H9 (cell line): Measurements from ENCODE around the gene PYGO2. TPM values are rescaled to one million over a fixed set of nuclear protein-coding genes. Genes with fewer than 3 reads are reported as not detected.

ENCODE experiments used
- DNase-seq: peaks from one replicate; pipeline ENCODE4 v3.0.0-alpha.2; 2017
- H2AFZ ChIP-seq: one replicate; pipeline ENCODE4 v1.6.1; 2013; ENCODE audit warnings: mild to moderate bottlenecking, low read length, control low read depth, moderate library complexity
- H2AK5ac ChIP-seq: 2 replicates; pipeline ENCODE4 v1.6.1; 2013; ENCODE audit warnings: low read length, control low read depth, mixed read lengths; ENCODE audit not compliant: insufficient read length
- H2BK120ac ChIP-seq: one replicate; pipeline ENCODE4 v1.6.1; 2013; ENCODE audit warnings: low read depth, mild to moderate bottlenecking, low read length, control low read depth, inconsistent platforms; ENCODE audit not compliant: poor library complexity, severe bottlenecking
- H2BK12ac ChIP-seq: 2 replicates; pipeline ENCODE4 v1.6.1; 2013; ENCODE audit warnings: low read length, control low read depth, mixed read lengths, low read depth; ENCODE audit not compliant: insufficient read length
- H2BK15ac ChIP-seq: 2 replicates; pipeline ENCODE4 v1.6.1; 2013; ENCODE audit warnings: low read depth, low read length, control low read depth
- H2BK20ac ChIP-seq: one replicate; pipeline ENCODE4 v1.6.1; 2013; ENCODE audit warnings: low read depth, mild to moderate bottlenecking, low read length, control low read depth, inconsistent platforms; ENCODE audit not compliant: poor library complexity, severe bottlenecking
- H2BK5ac ChIP-seq: 2 replicates; pipeline ENCODE4 v1.6.1; 2013; ENCODE audit warnings: low read length, control low read depth, mixed read lengths; ENCODE audit not compliant: insufficient read length
- H3K14ac ChIP-seq: 2 replicates; pipeline ENCODE4 v1.6.1; 2013; ENCODE audit warnings: low read length, control low read depth; ENCODE audit not compliant: insufficient read depth
- H3K18ac ChIP-seq: 2 replicates; pipeline ENCODE4 v1.6.1; 2013; ENCODE audit warnings: low read depth, mild to moderate bottlenecking, mixed read lengths, low read length, control low read depth; ENCODE audit not compliant: insufficient read length
- H3K23ac ChIP-seq: 2 replicates; pipeline ENCODE4 v1.6.1; 2013; ENCODE audit warnings: low read length, control low read depth, mixed read lengths, low read depth; ENCODE audit not compliant: insufficient read length
- H3K23me2 ChIP-seq: 2 replicates; pipeline ENCODE4 v1.6.1; 2013; ENCODE audit warnings: low read depth, mild to moderate bottlenecking, mixed read lengths, low read length, control low read depth; ENCODE audit not compliant: insufficient read length, poor library complexity, severe bottlenecking
- H3K27ac ChIP-seq: 2 replicates; pipeline ENCODE4 v1.5.1; 2013; ENCODE audit warnings: low read length, control low read depth, mixed read lengths, low read depth; ENCODE audit not compliant: insufficient read length
- H3K27me3 ChIP-seq: 2 replicates; pipeline ENCODE4 v1.6.1; 2013; ENCODE audit warnings: low read length, control low read depth, inconsistent platforms; ENCODE audit not compliant: insufficient read depth
- H3K4ac ChIP-seq: 2 replicates; pipeline ENCODE4 v1.6.1; 2013; ENCODE audit warnings: low read depth, mild to moderate bottlenecking, control low read depth, inconsistent platforms, low read length, moderate library complexity
- H3K4me1 ChIP-seq: 2 replicates; pipeline ENCODE4 v1.6.1; 2013; ENCODE audit warnings: low read length, control low read depth, inconsistent platforms; ENCODE audit not compliant: insufficient read depth
- H3K4me2 ChIP-seq: 2 replicates; pipeline ENCODE4 v1.6.1; 2013; ENCODE audit warnings: low read length, control low read depth, mixed read lengths; ENCODE audit not compliant: insufficient read length, insufficient read depth
- H3K56ac ChIP-seq: 2 replicates; pipeline ENCODE4 v1.6.1; 2013; ENCODE audit warnings: low read depth, mild to moderate bottlenecking, mixed read lengths, low read length, control low read depth; ENCODE audit not compliant: insufficient read length
- H3K79me1 ChIP-seq: 2 replicates; pipeline ENCODE4 v1.6.1; 2013; ENCODE audit warnings: low read depth, mild to moderate bottlenecking, moderate library complexity, low read length, control low read depth, inconsistent platforms; ENCODE audit not compliant: insufficient read depth, poor library complexity, severe bottlenecking
- H3K79me2 ChIP-seq: 2 replicates; pipeline ENCODE4 v1.6.1; 2013; ENCODE audit warnings: low read length, control low read depth, inconsistent platforms; ENCODE audit not compliant: insufficient read depth
- H3K9ac ChIP-seq: 2 replicates; pipeline ENCODE4 v1.6.1; 2013; ENCODE audit warnings: low read length, control low read depth, mixed read lengths; ENCODE audit not compliant: insufficient read length; ENCODE audit errors: extremely low read depth
- H3K9me3 ChIP-seq: one replicate; pipeline ENCODE4 v1.6.1; 2013; ENCODE audit warnings: low read depth, low read length, inconsistent platforms; ENCODE audit not compliant: control insufficient read depth
- H3T11ph ChIP-seq: one replicate; pipeline ENCODE4 v1.6.1; 2013; ENCODE audit warnings: mild to moderate bottlenecking, low read length, control low read depth, inconsistent platforms
- H4K20me1 ChIP-seq: one replicate; pipeline ENCODE4 v1.6.1; 2013; ENCODE audit not compliant: control insufficient read depth, insufficient read length, insufficient read depth
- H4K5ac ChIP-seq: 2 replicates; pipeline ENCODE4 v1.6.1; 2013; ENCODE audit warnings: low read depth, mild to moderate bottlenecking, mixed read lengths, low read length, control low read depth; ENCODE audit not compliant: insufficient read length
- H4K8ac ChIP-seq: replicated peaks from 2 replicates; pipeline ENCODE4 v1.6.1; 2013; ENCODE audit warnings: low read length, control low read depth, mixed read lengths, low read depth; ENCODE audit not compliant: insufficient read length
- H4K91ac ChIP-seq: 2 replicates; pipeline ENCODE4 v1.6.1; 2013; ENCODE audit warnings: low read depth, mild to moderate bottlenecking, moderate library complexity, mixed read lengths, low read length, control low read depth; ENCODE audit not compliant: insufficient read length
- H3K27ac Mint-ChIP-seq, 3 experiments: 2 replicates in 2 of 3; 3 replicates in 1 of 3; pipeline ENCODE4 v1.8.0; 2020 to 2021; ENCODE audit warnings: mixed read lengths in 3 of 3, mild to moderate bottlenecking in 1 of 3, moderate library complexity in 1 of 3
- H3K27me3 Mint-ChIP-seq: 2 replicates; pipeline ENCODE4 v1.8.0; 2021; ENCODE audit warnings: low read depth, mild to moderate bottlenecking, moderate library complexity, mixed read lengths
- H3K36me3 Mint-ChIP-seq, 3 experiments: 2 replicates in 2 of 3; 3 replicates in 1 of 3; pipeline ENCODE4 v1.8.0; 2020 to 2021; ENCODE audit warnings: low read depth in 3 of 3, mixed read lengths in 3 of 3; ENCODE audit not compliant: insufficient read depth in 1 of 3
- H3K4me1 Mint-ChIP-seq, 2 experiments: 2 replicates each; pipeline ENCODE4 v1.8.0; 2020; ENCODE audit warnings: mixed read lengths in 2 of 2
- H3K4me3 Mint-ChIP-seq, 2 experiments: 2 replicates in 1 of 2; 3 replicates in 1 of 2; pipeline ENCODE4 v1.8.0; 2020 to 2021; ENCODE audit warnings: mild to moderate bottlenecking in 2 of 2, mixed read lengths in 2 of 2, moderate library complexity in 1 of 2
- H3K9me3 Mint-ChIP-seq, 2 experiments: 2 replicates in 1 of 2; 3 replicates in 1 of 2; pipeline ENCODE4 v1.8.0; 2020; ENCODE audit warnings: mild to moderate bottlenecking in 2 of 2, mixed read lengths in 2 of 2, moderate library complexity in 1 of 2
- WGBS: extraction: QIAGEN DNeasy Blood & Tissue Kit; methylation state at CpG from one replicate; pipeline ENCODE4 v1.1.7; 2013; ENCODE audit warnings: missing lambda C conversion rate, low lambda C conversion rate, mixed read lengths; ENCODE audit not compliant: insufficient read length; ENCODE audit errors: extremely low coverage; 5-methylcytosine and 5-hydroxymethylcytosine counted together
- total RNA-seq: library from RNA; stranded (reverse); gene quantifications from 2 replicates; pipeline ENCODE4 v1.2.1, GENCODE V29; 2021
- TF ChIP-seq, protein P1 (sequence below): fragments of 200-600 bp; sonication (generic); conservative IDR thresholded peaks from 3 replicates; pipeline ENCODE4 v1.8.0; 2021; ENCODE audit warnings: antibody characterized with exemption, mild to moderate bottlenecking

Gene PYGO2
- total RNA-seq, 1 experiment from 2014 or later, result 38.7 TPM

DNA sequence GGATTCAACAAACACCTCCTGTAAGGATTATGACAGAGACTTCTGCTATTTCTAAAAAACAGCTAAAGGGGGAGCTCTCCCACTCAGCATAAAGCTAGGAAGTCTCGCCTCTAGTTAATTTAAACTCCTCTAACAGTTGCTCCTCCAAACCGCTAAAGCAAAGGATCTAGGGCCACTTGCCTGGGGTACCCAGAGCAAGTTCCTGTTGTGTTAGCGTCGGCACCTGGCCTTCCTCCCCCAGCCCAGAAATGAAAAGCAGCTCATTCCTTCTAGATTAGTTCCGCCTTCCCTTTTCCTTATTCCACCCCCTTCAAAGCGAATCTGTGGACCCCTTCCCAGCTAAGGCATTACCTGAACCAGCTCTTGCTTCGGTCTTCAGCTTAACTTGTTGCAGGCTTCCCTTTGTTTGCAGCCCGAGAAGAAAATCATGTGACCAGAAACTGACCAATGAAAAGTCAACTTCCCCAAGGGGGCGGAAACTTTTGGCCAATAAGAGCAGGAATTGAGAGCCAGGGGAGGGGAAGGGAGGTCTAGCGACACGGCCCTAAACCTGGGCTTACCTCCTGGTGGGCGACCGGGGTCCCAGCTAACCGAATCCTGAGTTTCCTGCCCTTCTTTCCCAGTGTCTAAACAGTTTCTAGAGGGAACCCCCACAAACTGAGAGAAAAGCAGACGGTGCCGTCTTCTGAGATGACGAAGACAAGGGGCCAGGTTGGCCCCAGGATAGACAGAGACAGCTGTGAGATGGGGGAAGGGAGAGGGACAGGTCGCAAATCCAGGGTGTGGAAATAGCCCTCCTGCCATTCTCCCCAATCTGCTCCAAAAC is 5.7 kb downstream of the PYGO2 start, which contains the start of gene PBXIP1:
Gene PBXIP1 (minus strand): TSS at position 382 of the 826 bp plus-strand sequence. CDS start 2,378 bp downstream, outside the sequence.
- Histone ChIP-seq H3K23ac (no peak within 1 kb of the TSS), H3T11ph (peak within 1 kb of the TSS; percentile 47), H4K91ac (no peak within 1 kb of the TSS), H3K14ac (peak within 1 kb of the TSS; percentile 95), H2BK12ac (no peak within 1 kb of the TSS), H3K4me2 (peak within 1 kb of the TSS; percentile 94), H2BK120ac (peak within 1 kb of the TSS; percentile 88), H3K4ac (peak within 1 kb of the TSS; percentile 40; the same call in 1 of the 2 replicates), H3K56ac (no peak within 1 kb of the TSS), H3K18ac (peak within 1 kb of the TSS; percentile 98), H2AFZ (no peak within 1 kb of the TSS), H2BK20ac (no peak within 1 kb of the TSS), H3K4me1 (peaks cover 6% of the 10 kb centered on the region; the same call in 1 of the 2 replicates), H2BK5ac (no peak within 1 kb of the TSS), H4K8ac (no peak within 1 kb of the TSS), H3K9ac (peak within 1 kb of the TSS; percentile 85), H2AK5ac (no peak within 1 kb of the TSS), H2BK15ac (no peak within 1 kb of the TSS), H3K23me2 (peaks cover 16% of the 10 kb centered on the region), H4K20me1 (no peaks in the 10 kb centered on the region), H3K79me1 (no peaks in the 10 kb centered on the region), H3K79me2 (no peaks in the 10 kb centered on the region; the same call in 1 of the 2 replicates), H3K27ac (peak within 1 kb of the TSS; percentile 46), H3K9me3 (no peaks in the 10 kb centered on the region), H3K27me3 (no peaks in the 10 kb centered on the region), H4K5ac (no peak within 1 kb of the TSS)
- Mint-ChIP-seq H3K27me3 (no peaks in the 10 kb centered on the region), H3K9me3 (no peaks in the 10 kb centered on the region), H3K27ac (peak within 1 kb of the TSS; percentile 98 to 99 (median 99)), H3K36me3 (peaks cover 8 to 24% (median 23%) of the 10 kb centered on the region in 3 experiments; a peak in 6 of 7 replicates), H3K4me1 (peaks cover 53 to 64% of the 10 kb centered on the region in 2 experiments), H3K4me3 (peak within 1 kb of the TSS; percentile 83 to 97)
- WGBS, result no CpG with 5 or more reads among the region's 18 CpGs
- peak; percentile 95 for DNase-seq
- TF ChIP-seq, protein P1, sequence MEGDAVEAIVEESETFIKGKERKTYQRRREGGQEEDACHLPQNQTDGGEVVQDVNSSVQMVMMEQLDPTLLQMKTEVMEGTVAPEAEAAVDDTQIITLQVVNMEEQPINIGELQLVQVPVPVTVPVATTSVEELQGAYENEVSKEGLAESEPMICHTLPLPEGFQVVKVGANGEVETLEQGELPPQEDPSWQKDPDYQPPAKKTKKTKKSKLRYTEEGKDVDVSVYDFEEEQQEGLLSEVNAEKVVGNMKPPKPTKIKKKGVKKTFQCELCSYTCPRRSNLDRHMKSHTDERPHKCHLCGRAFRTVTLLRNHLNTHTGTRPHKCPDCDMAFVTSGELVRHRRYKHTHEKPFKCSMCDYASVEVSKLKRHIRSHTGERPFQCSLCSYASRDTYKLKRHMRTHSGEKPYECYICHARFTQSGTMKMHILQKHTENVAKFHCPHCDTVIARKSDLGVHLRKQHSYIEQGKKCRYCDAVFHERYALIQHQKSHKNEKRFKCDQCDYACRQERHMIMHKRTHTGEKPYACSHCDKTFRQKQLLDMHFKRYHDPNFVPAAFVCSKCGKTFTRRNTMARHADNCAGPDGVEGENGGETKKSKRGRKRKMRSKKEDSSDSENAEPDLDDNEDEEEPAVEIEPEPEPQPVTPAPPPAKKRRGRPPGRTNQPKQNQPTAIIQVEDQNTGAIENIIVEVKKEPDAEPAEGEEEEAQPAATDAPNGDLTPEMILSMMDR, result peak; percentile 37; the same call in 2 of the 3 replicates
